Astrocyte of the spinal cord (primary cell): ENCODE data around the gene BNC2.

Experiments
- DNase-seq: peaks from one replicate; pipeline ENCODE4 v3.0.0; 2011; ENCODE audit warnings: low read depth, low spot score
- H3K4me3 ChIP-seq: 2 replicates; pipeline ENCODE4 v1.5.1; 2011; ENCODE audit warnings: low read depth, mild to moderate bottlenecking, low read length, moderate library complexity
- CTCF ChIP-seq: IDR thresholded peaks from 2 replicates; pipeline ENCODE4 v1.5.1; 2012; ENCODE audit warnings: low read depth, mild to moderate bottlenecking, low read length, inconsistent platforms
- in situ Hi-C: cut with HindIII; loops from 2 replicates; pipeline ENCODE4 v1.10.0; 2017; ENCODE audit warnings: low sequenced_read_pairs

BNC2 gene

GRCh38 chr9:16689351-16689938, 181.0 kb downstream of the BNC2 start:
- peak; percentile 43 for DNase-seq
- no peak for TF ChIP-seq CTCF
- no peak overlapping the region for H3K4me3 ChIP-seq
- in situ Hi-C loops = no loop called here

- H3K4me3 ChIP-seq = no peak overlapping the region
- no peak for TF ChIP-seq CTCF
- in situ Hi-C loops = no loop called here
- DNase-seq = no peak
These were observed 181.7 kb downstream of the BNC2 start for GRCh38 chr9:16688814-16689213.

GRCh38 chr9:16687678-16688369, 182.6 kb downstream of the BNC2 start:
- no peak for DNase-seq
- H3K4me3 ChIP-seq = no peak overlapping the region
- in situ Hi-C loops = no loop called here
- TF ChIP-seq CTCF = no peak

GRCh38 chr9:16683326-16683725, 187.1 kb downstream of the BNC2 start:
- no peak for DNase-seq
- in situ Hi-C loops = no loop called here
- no peak for TF ChIP-seq CTCF
- H3K4me3 ChIP-seq = no peak overlapping the region

GRCh38 chr9:16682273-16682672, 188.2 kb downstream of the BNC2 start:
- TF ChIP-seq CTCF = no peak
- no peak overlapping the region for H3K4me3 ChIP-seq
- DNase-seq = no peak
- in situ Hi-C loops = no loop called here

- DNase-seq = no peak
- no peak for TF ChIP-seq CTCF
- no peak overlapping the region for H3K4me3 ChIP-seq
- in situ Hi-C loops = no loop called here
These were observed 188.8 kb downstream of the BNC2 start for GRCh38 chr9:16681652-16681987.
